Peyer's patch (tissue), 4 donors: ENCODE results near the gene CHRNB2.

Experiments
- CTCF ChIP-seq, 6 experiments: fragments of 450-650 bp in 4 of 6; fragments of 200-600 bp in 2 of 6; sonication (generic) in 1 of 6; IDR thresholded peaks; one replicate each; pipeline ENCODE4 v1.5.1; 2017 to 2019; ENCODE audit warnings: antibody characterized with exemption in 6 of 6, mild to moderate bottlenecking in 3 of 6, moderate library complexity in 1 of 6
- POLR2A ChIP-seq, 2 donors: fragments of 450-650 bp; IDR thresholded peaks; one replicate each; pipeline ENCODE4 v1.5.1; 2017; ENCODE audit warnings: antibody characterized with exemption in 2 of 2, mild to moderate bottlenecking in 2 of 2, moderate library complexity in 2 of 2

DNA sequence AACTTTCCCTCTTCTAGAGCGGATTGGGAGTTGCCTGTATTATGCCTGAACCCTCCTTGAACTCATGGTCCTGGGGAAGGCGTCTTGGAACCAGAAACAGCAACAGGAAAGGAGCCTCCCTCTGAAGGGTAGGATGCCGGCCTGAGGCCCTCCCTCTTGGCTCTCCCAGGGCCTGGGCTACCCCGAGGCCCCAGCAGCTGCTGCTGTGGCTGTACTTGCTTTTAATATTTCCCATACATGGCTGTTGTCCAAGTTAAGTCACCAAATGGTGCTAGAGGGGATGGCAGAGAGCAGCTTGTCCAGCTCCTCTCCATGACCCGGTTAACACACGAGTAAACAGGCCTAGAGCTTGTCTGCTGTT is 10.5 kb downstream of the CHRNB2 start:
- TF ChIP-seq CTCF (IDR thresholded peaks at IDR 0.05), result no peak
- no peak for TF ChIP-seq POLR2A (IDR thresholded peaks at IDR 0.05)
